Stimulated activated CD8-positive, alpha-beta memory T cell treated with anti-CD3 and anti-CD28 coated beads, Interleukin-7, amount 100 ng/mL, for 24 hours (primary cell): ENCODE measurements around the gene ANGPTL4.
"Not testable (repeated sequence)": the region's sequence is repeated elsewhere in the genome, so short reads cannot be mapped to it uniquely, and the experiment has no call there.

Experiments
- DNase-seq: peaks from one replicate; pipeline ENCODE4 v3.0.0-alpha.2; 2020; ENCODE audit warnings: low read depth

Gene ANGPTL4

GRCh38 chr19:8334458-8335342 is 29.3 kb upstream of the ANGPTL4 start:
- DNase-seq, result no peak

- DNase-seq, result no peak
Measured at GRCh38 chr19:8335343-8336071, 28.4 kb upstream of the ANGPTL4 start.

- no peak for DNase-seq
Measured at GRCh38 chr19:8336072-8336569, 27.8 kb upstream of the ANGPTL4 start.

GRCh38 chr19:8336660-8337059 is 27.3 kb upstream of the ANGPTL4 start:
- no peak for DNase-seq

GRCh38 chr19:8337728-8338127 is 26.2 kb upstream of the ANGPTL4 start:
- no peak for DNase-seq

GRCh38 chr19:8338835-8339234 is 25.1 kb upstream of the ANGPTL4 start:
- no peak for DNase-seq

GRCh38 chr19:8340341-8341096 is 23.4 kb upstream of the ANGPTL4 start:
- no peak for DNase-seq

GRCh38 chr19:8341504-8341903 is 22.5 kb upstream of the ANGPTL4 start:
- not testable (repeated sequence) for DNase-seq

GRCh38 chr19:8342316-8342683 is 21.7 kb upstream of the ANGPTL4 start:
- DNase-seq, result no peak

GRCh38 chr19:8342684-8343482 is 21.1 kb upstream of the ANGPTL4 start, which contains the start of gene KANK3:
TSS of gene KANK3 (minus strand) at chr19:8343262. CDS start at chr19:8337828, 5,434 bp downstream.
- peak; percentile 85 for DNase-seq

- DNase-seq, result no peak
Measured at GRCh38 chr19:8343483-8343844, 20.5 kb upstream of the ANGPTL4 start.

GRCh38 chr19:8349629-8350372 is 14.2 kb upstream of the ANGPTL4 start:
- not testable (repeated sequence) for DNase-seq

GRCh38 chr19:8352134-8352827 is 11.7 kb upstream of the ANGPTL4 start:
- no peak for DNase-seq

- DNase-seq, result not testable (repeated sequence)
Measured at GRCh38 chr19:8352845-8353244, 11.1 kb upstream of the ANGPTL4 start.

GRCh38 chr19:8355631-8356402 is 8.1 kb upstream of the ANGPTL4 start:
- no peak for DNase-seq

GRCh38 chr19:8357007-8357521 is 6.9 kb upstream of the ANGPTL4 start:
- DNase-seq, result no peak

- DNase-seq, result no peak
Measured at GRCh38 chr19:8358948-8359347, 5.0 kb upstream of the ANGPTL4 start.

GRCh38 chr19:8360196-8360595 is 3.8 kb upstream of the ANGPTL4 start:
- no peak for DNase-seq
